GM21786 (cell line): ENCODE results near the gene MAML3.

ENCODE experiments used
- ATAC-seq: cut with Tn5 transposase; IDR thresholded peaks from one replicate; pipeline ENCODE4 v1.9.1; 2021; ENCODE audit not compliant: unreplicated experiment

Gene MAML3

DNA sequence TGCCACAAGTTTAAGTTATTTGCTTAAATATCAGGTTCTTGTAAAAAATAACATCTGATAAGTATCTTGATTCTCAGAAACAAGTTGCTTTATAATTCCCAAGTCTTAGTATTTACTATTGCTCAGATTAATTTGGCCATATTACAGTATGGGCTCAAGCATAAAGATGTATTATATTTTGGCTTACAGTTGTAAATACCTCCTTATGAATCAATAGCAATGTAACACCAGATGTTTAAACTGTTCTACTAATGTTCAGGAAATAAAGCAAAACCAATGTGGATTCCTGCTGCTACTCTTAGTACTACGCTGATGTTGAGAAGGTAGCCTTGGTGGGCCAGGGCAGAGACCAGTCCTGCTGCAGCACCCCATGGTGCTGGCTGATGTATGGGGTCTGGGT, 385.6 kb downstream of the MAML3 start:
- no peak for ATAC-seq

DNA sequence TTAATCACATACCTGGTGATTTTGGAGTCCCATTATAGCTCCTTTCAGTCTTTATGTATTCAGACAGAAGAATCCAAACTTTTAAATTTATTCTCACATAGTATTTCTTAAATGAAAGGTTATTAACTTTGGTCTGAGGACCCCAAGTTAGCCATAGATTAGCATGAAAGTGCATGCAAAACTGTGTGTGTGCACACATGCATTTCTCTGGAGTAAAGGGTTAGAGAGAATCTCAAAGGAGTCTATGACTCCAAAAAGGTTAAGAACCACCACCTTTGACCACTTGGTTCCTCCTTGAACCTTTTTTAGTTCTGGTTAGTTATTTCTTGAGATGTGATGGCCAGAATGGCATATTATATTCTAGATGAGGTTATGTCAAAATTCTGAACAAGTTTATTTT, 386.4 kb downstream of the MAML3 start:
- ATAC-seq: no peak

DNA sequence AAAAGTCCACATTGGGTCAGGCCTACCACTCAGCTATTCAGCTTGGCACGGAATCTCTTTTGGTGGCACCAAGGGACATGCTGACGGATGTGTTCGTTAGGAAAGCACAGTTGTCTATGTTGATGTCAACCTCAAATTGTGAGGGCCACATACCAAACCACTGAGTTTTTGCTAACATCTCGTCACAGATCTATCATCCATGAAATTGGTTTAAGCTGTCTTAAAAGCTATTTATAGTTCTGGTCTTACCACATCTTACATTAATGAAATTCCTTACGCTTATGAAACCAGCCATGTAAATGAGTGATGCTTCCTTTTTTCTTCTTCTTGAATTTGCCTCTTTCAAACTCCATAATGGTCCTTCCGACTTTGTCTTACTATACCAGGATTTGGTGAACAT, 386.8 kb downstream of the MAML3 start:
- no peak for ATAC-seq

- ATAC-seq: no peak
These were observed 389.2 kb downstream of the MAML3 start for GRCh38 chr4:139764686-139765310.

DNA sequence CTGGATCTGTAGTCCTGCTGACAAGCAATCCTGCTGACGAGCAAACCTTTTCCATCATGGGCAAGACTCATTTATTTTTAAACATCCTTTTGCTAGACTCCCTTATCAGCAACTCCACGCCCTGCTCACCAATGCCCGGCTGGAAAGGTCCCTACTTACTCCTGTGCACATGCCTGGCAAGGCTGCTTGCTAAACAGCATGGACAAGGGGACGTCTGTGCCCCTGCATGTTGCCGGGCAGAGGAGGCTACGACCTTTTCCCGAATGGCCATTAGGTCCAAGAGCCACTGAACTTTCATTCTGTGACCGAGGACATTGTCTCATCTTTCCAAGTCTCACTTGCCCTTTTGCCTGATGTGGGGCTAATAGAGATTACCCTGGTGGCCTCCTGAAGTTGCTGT, 389.8 kb downstream of the MAML3 start:
- ATAC-seq: no peak

DNA sequence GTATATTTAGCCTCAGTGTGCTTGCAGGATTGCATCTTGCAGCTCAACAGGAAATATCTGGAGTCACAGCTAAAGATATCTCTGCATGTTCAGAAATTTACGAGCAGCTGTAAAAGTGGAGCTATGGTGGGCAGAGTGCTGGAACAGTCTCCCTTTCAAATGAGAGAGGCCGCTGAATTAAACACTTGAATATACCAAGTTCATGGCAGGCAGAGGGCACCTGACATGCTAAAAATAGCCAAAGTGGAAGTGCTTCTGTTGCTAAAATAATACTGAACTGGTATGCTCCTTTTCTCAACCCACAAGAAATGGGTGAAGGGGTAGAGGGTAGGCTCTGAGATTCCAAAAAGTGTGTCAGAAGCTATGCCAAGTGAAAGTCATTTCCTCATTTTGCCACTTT, 390.3 kb downstream of the MAML3 start:
- no peak for ATAC-seq

- no peak for ATAC-seq
These were observed 390.8 kb downstream of the MAML3 start for GRCh38 chr4:139763205-139763604.

DNA sequence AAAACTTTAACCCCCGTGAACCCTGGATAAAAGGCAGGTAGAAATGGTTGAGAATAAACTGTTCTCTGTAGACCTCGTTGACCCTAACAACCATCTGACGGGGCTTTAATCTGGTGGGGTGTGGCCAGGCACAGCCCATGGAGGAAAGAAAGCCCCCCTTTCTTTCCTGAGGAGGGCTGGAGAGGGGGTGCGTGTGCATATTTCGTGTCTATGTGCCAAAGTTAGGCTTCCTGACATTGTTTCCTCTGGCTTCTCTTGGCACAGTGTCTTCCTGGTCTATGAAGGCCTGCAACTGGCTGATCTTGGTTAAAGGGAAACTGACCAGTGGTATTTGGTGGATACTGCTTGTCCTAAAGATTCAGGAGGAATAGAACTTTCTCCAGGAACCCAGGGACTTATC, 391.3 kb downstream of the MAML3 start:
- ATAC-seq: no peak

DNA sequence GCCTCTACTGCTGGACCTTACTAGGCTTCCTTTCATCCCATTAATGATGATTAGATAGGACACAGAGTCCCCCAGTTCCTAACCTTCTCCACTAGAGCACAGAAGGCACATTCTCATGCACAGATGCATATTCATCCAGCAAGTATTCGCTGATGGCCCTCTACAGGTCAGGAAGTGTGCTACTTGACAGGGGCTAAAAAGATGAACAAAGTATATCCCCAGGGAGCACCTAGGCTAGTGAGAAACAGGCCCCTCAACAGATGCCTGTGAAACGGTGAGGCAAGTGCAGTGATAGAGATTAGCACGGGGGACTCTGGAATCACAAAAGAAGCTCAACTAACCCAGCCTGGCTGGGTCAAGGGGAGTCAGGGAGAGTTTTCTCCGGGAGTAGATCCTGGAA, 392.5 kb downstream of the MAML3 start:
- ATAC-seq: peak; percentile 64

- no peak for ATAC-seq
These were observed 393.4 kb downstream of the MAML3 start for GRCh38 chr4:139760567-139760966.

- no peak for ATAC-seq
These were observed 394.9 kb downstream of the MAML3 start for GRCh38 chr4:139759097-139759496.

- no peak for ATAC-seq
These were observed 397.4 kb downstream of the MAML3 start for GRCh38 chr4:139756391-139757180.

- no peak for ATAC-seq
These were observed 399.0 kb downstream of the MAML3 start for GRCh38 chr4:139754938-139755337.

DNA sequence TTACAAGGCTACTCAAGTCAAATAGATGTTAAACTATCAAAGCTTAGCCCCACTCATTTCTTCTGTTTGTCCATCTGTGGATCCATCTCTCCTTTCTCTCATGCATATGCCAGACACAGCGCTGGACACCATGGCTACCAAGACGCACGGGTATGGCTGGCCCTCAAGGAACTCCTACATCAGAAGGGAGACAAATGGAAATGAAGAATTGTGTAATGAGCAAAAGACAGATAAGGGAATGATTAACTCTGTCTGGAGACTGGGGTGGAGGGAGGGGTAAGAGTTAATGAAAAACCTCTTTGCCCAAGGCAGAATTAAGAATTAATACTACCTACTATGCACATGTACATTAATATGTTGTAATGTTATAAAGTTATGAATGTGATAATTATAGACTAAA, 400.3 kb downstream of the MAML3 start:
- no peak for ATAC-seq

GRCh38 chr4:139749835-139750498, 404.0 kb downstream of the MAML3 start:
- no peak for ATAC-seq

- ATAC-seq: no peak
These were observed 404.6 kb downstream of the MAML3 start for GRCh38 chr4:139749338-139749737.

DNA sequence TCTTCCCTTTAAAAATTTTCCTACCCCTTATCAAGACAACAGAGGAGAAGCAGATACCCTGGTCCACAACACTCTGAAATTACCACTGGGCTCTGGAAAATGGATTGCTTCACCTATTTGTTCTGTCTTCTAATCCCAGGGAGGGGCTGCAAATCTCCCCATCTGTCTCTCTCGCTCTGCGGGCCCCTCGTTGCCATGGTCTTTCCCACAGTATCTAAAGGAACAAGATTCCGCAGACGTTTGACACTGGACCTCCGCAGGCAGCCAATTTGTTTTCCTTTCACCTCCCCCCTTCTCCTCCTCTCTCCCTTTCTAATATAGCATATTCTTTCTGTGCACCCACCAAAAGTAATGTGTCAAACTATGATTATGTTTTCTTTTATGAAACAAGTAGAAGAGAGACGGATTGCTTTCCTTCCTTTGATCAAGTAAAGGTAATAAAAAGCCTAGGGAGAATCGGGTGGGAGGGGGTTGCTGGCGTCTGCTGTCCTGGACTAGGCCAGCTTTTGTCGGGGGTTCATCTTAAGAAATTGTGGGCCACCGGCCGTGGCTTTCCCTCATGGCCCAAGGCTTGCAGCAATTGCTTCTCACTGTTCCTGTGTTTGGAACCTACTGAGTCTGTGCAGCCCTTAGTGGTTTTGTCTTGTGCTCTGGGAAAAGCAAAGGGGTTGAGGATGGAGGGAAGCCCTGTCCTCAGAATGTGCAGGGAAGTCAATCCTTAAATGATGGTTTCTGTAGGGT, 407.4 kb downstream of the MAML3 start:
- no peak for ATAC-seq

- no peak for ATAC-seq
These were observed 408.8 kb downstream of the MAML3 start for GRCh38 chr4:139745111-139745639.

- ATAC-seq: no peak
These were observed 409.8 kb downstream of the MAML3 start for GRCh38 chr4:139744232-139744631.

- no peak for ATAC-seq
These were observed 411.0 kb downstream of the MAML3 start for GRCh38 chr4:139743027-139743426.

- ATAC-seq: no peak
These were observed 413.4 kb downstream of the MAML3 start for GRCh38 chr4:139740531-139741041.
